ENCODE data around the gene CHPT1.

The CHPT1 gene

GRCh38 chr12:101713930-101714329 is 16.5 kb downstream of the CHPT1 start:
- TF ChIP-seq CTCF (IDR thresholded peaks at IDR 0.05; ENCODE audit: insufficient read depth, low read length, poor library complexity, severe bottlenecking) = no peak
- DNase-seq (ENCODE audit: extremely low read depth, insufficient read length) = no peak
- no peak overlapping the region for H3K4me3 ChIP-seq (replicated peaks; ENCODE audit: low read depth, low read length)

GRCh38 chr12:101714877-101715444 is 17.5 kb downstream of the CHPT1 start:
- Histone ChIP-seq H3K4me3 (replicated peaks; ENCODE audit: low read depth, low read length) (no peak overlapping the region), H3K36me3 (ENCODE audit: control insufficient read depth, insufficient read depth, low read length) (no peaks in the 10 kb centered on the region), H3K27me3 (replicated peaks; ENCODE audit: control insufficient read depth, insufficient read depth, low read length) (no peaks in the 10 kb centered on the region)
- TF ChIP-seq CTCF (IDR thresholded peaks at IDR 0.05; ENCODE audit: insufficient read depth, low read length, poor library complexity, severe bottlenecking) = no peak
- no peak for DNase-seq (ENCODE audit: extremely low read depth, insufficient read length)

More at GRCh38 chr12:101713930-101714329, 16.5 kb downstream of the CHPT1 start:
- Histone ChIP-seq H3K36me3 (ENCODE audit: control insufficient read depth, insufficient read depth, low read length) (no peaks in the 10 kb centered on the region), H3K27me3 (replicated peaks; ENCODE audit: control insufficient read depth, insufficient read depth, low read length) (no peaks in the 10 kb centered on the region)

- H3K27me3 ChIP-seq (replicated peaks; ENCODE audit: control insufficient read depth, insufficient read depth, low read length) = no peaks in the 10 kb centered on the region
- TF ChIP-seq CTCF (IDR thresholded peaks at IDR 0.05; ENCODE audit: insufficient read depth, low read length, poor library complexity, severe bottlenecking) = no peak
- no peaks in the 10 kb centered on the region for H3K36me3 ChIP-seq (ENCODE audit: control insufficient read depth, insufficient read depth, low read length)
- no peak for DNase-seq (ENCODE audit: extremely low read depth, insufficient read length)
- H3K4me3 ChIP-seq (replicated peaks; ENCODE audit: low read depth, low read length) = no peak overlapping the region
Observed at GRCh38 chr12:101719566-101719965, 22.1 kb downstream of the CHPT1 start.

GRCh38 chr12:101720118-101720517 is 22.7 kb downstream of the CHPT1 start:
- no peak for DNase-seq (ENCODE audit: extremely low read depth, insufficient read length)
- Histone ChIP-seq H3K27me3 (replicated peaks; ENCODE audit: control insufficient read depth, insufficient read depth, low read length) (no peaks in the 10 kb centered on the region), H3K36me3 (ENCODE audit: control insufficient read depth, insufficient read depth, low read length) (no peaks in the 10 kb centered on the region), H3K4me3 (replicated peaks; ENCODE audit: low read depth, low read length) (no peak overlapping the region)
- TF ChIP-seq CTCF (IDR thresholded peaks at IDR 0.05; ENCODE audit: insufficient read depth, low read length, poor library complexity, severe bottlenecking) = no peak

GRCh38 chr12:101722392-101722791 is 25.0 kb downstream of the CHPT1 start:
- DNase-seq (ENCODE audit: extremely low read depth, insufficient read length) = no peak
- Histone ChIP-seq H3K27me3 (replicated peaks; ENCODE audit: control insufficient read depth, insufficient read depth, low read length) (no peaks in the 10 kb centered on the region), H3K36me3 (ENCODE audit: control insufficient read depth, insufficient read depth, low read length) (no peaks in the 10 kb centered on the region), H3K4me3 (replicated peaks; ENCODE audit: low read depth, low read length) (no peak overlapping the region)
- no peak for TF ChIP-seq CTCF (IDR thresholded peaks at IDR 0.05; ENCODE audit: insufficient read depth, low read length, poor library complexity, severe bottlenecking)

GRCh38 chr12:101727098-101727497 is 29.7 kb downstream of the CHPT1 start:
- Histone ChIP-seq H3K4me3 (replicated peaks; ENCODE audit: low read depth, low read length) (no peak overlapping the region), H3K36me3 (ENCODE audit: control insufficient read depth, insufficient read depth, low read length) (no peaks in the 10 kb centered on the region), H3K27me3 (replicated peaks; ENCODE audit: control insufficient read depth, insufficient read depth, low read length) (no peaks in the 10 kb centered on the region)
- no peak for DNase-seq (ENCODE audit: extremely low read depth, insufficient read length)
- no peak for TF ChIP-seq CTCF (IDR thresholded peaks at IDR 0.05; ENCODE audit: insufficient read depth, low read length, poor library complexity, severe bottlenecking)
